Smooth muscle cell (in vitro differentiated cells): ENCODE measurements around the gene ATP8A1. TPM values are rescaled to one million over a fixed set of nuclear protein-coding genes. Genes with fewer than 3 reads are reported as not detected.

ENCODE experiments used
- DNase-seq: peaks from one replicate; lab custom pipeline; 2025; ENCODE audit not compliant: unreplicated experiment; lab: John Stamatoyannopoulos, UW
- H2AFZ ChIP-seq: fragments of 200-600 bp; sonication (generic); 2 replicates; pipeline ENCODE4 v1.6.0; 2016; ENCODE audit warnings: antibody characterized with exemption, low read depth, mild to moderate bottlenecking
- H3F3A ChIP-seq: fragments of 200-600 bp; sonication (generic); 2 replicates; pipeline ENCODE4 v1.6.0; 2017; ENCODE audit warnings: antibody characterized with exemption, low read depth
- H3K27ac ChIP-seq: fragments of 200-600 bp; sonication (generic); 2 replicates; pipeline ENCODE4 v1.5.1; 2016; ENCODE audit warnings: low read depth, mild to moderate bottlenecking
- H3K27me3 ChIP-seq: fragments of 200-600 bp; sonication (generic); 2 replicates; pipeline ENCODE4 v1.6.1; 2016; ENCODE audit warnings: low read depth, mild to moderate bottlenecking
- H3K36me3 ChIP-seq: fragments of 200-600 bp; sonication (generic); 2 replicates; pipeline ENCODE4 v1.5.1; 2016; ENCODE audit warnings: low read depth
- H3K4me1 ChIP-seq: fragments of 200-600 bp; sonication (generic); 2 replicates; pipeline ENCODE4 v1.5.1; 2016; ENCODE audit warnings: low read depth
- H3K4me2 ChIP-seq: fragments of 200-600 bp; sonication (generic); 2 replicates; pipeline ENCODE4 v1.6.0; 2016; ENCODE audit warnings: mild to moderate bottlenecking
- H3K4me3 ChIP-seq: fragments of 200-600 bp; sonication (generic); 2 replicates; pipeline ENCODE4 v1.5.1; 2016; ENCODE audit warnings: mild to moderate bottlenecking
- H3K79me2 ChIP-seq: fragments of 200-600 bp; sonication (generic); 2 replicates; pipeline ENCODE4 v1.6.0; 2016; ENCODE audit warnings: low read depth, mild to moderate bottlenecking
- H3K9ac ChIP-seq: fragments of 200-600 bp; sonication (generic); 2 replicates; pipeline ENCODE4 v1.6.0; 2016; ENCODE audit warnings: low read depth
- H3K9me3 ChIP-seq: fragments of 200-600 bp; sonication (generic); replicated peaks from 2 replicates; pipeline ENCODE4 v1.5.1; 2016; ENCODE audit warnings: low read depth
- H4K20me1 ChIP-seq: fragments of 200-600 bp; sonication (generic); 2 replicates; pipeline ENCODE4 v1.6.0; 2016; ENCODE audit warnings: low read depth
- CTCF ChIP-seq: fragments of 200-600 bp; sonication (generic); IDR thresholded peaks from 2 replicates; pipeline ENCODE4 v1.5.1; 2017; ENCODE audit warnings: borderline replicate concordance, mild to moderate bottlenecking, antibody characterized with exemption; ENCODE audit not compliant: insufficient read depth, poor library complexity, severe bottlenecking
- WGBS: methylation state at CpG from one replicate; pipeline ENCODE4 v1.1.7; 2016; ENCODE audit warnings: low lambda C conversion rate; 5-methylcytosine and 5-hydroxymethylcytosine counted together
- polyA plus RNA-seq: library from polyadenylated mRNA; unstranded; fragments of >200 nt; fragmentation: Nextera tagmentation; extraction: Ambion mirVana; gene quantifications from 2 replicates; pipeline ENCODE4 v1.2.1, GENCODE V29; 2016
- total RNA-seq: library from RNA; depleted of rRNA; stranded (reverse); fragments of >200 nt; gene quantifications from 2 replicates; pipeline ENCODE4 v1.2.3, GENCODE V29; 2014

Gene ATP8A1
- total and polyA plus RNA-seq, 2 experiments from 2014 or later, result 1.8 TPM; not detected in 1

- H3K9ac ChIP-seq, result no peak overlapping the region
- WGBS, result 65% methylated on average over 5 of the region's 5 CpGs
- H3K4me3 ChIP-seq, result no peak overlapping the region
- no peaks in the 10 kb centered on the region for H4K20me1 ChIP-seq
- TF ChIP-seq CTCF, result no peak
- H2AFZ ChIP-seq, result no peak overlapping the region
- no peaks in the 10 kb centered on the region for H3K4me1 ChIP-seq
- H3F3A ChIP-seq, result no peaks in the 10 kb centered on the region
- H3K27me3 ChIP-seq, result no peaks in the 10 kb centered on the region
- no peaks in the 10 kb centered on the region for H3K79me2 ChIP-seq
- H3K27ac ChIP-seq, result no peak overlapping the region
- no peak for DNase-seq
- no peak overlapping the region for H3K4me2 ChIP-seq
- no peaks in the 10 kb centered on the region for H3K36me3 ChIP-seq
- H3K9me3 ChIP-seq, result no peaks in the 10 kb centered on the region
Measured at GRCh38 chr4:42446823-42447222, 210.1 kb downstream of the ATP8A1 start.

GRCh38 chr4:42445038-42445437 lies 211.9 kb downstream of the ATP8A1 start:
- no peaks in the 10 kb centered on the region for H3F3A ChIP-seq
- H3K9ac ChIP-seq, result no peak overlapping the region
- no peak for TF ChIP-seq CTCF
- H2AFZ ChIP-seq, result no peak overlapping the region
- no peaks in the 10 kb centered on the region for H3K9me3 ChIP-seq
- no peaks in the 10 kb centered on the region for H3K4me1 ChIP-seq
- H3K27me3 ChIP-seq, result no peaks in the 10 kb centered on the region
- H3K4me3 ChIP-seq, result no peak overlapping the region
- no peak overlapping the region for H3K4me2 ChIP-seq
- no peaks in the 10 kb centered on the region for H4K20me1 ChIP-seq
- H3K79me2 ChIP-seq, result no peaks in the 10 kb centered on the region
- 94% methylated on average over 5 of the region's 5 CpGs for WGBS
- H3K36me3 ChIP-seq, result no peaks in the 10 kb centered on the region
- no peak for DNase-seq
- no peak overlapping the region for H3K27ac ChIP-seq

- Histone ChIP-seq H3K79me2 (no peaks in the 10 kb centered on the region), H2AFZ (no peak overlapping the region), H3F3A (no peaks in the 10 kb centered on the region), H3K4me3 (no peak overlapping the region), H3K9ac (no peak overlapping the region), H3K36me3 (no peaks in the 10 kb centered on the region), H3K4me2 (no peak overlapping the region), H3K9me3 (no peaks in the 10 kb centered on the region), H3K27me3 (no peaks in the 10 kb centered on the region), H3K27ac (no peak overlapping the region), H4K20me1 (no peaks in the 10 kb centered on the region), H3K4me1 (no peaks in the 10 kb centered on the region)
- no peak for DNase-seq
- WGBS, result 93% methylated on average over 2 of the region's 2 CpGs
- TF ChIP-seq CTCF, result no peak
Measured at GRCh38 chr4:42442601-42443000, 214.3 kb downstream of the ATP8A1 start.

- Histone ChIP-seq H3F3A (no peaks in the 10 kb centered on the region), H3K4me3 (no peak overlapping the region), H3K9ac (no peak overlapping the region), H3K27ac (no peak overlapping the region), H3K79me2 (no peaks in the 10 kb centered on the region), H3K27me3 (no peaks in the 10 kb centered on the region), H3K4me2 (no peak overlapping the region), H3K9me3 (no peaks in the 10 kb centered on the region), H3K4me1 (no peaks in the 10 kb centered on the region), H2AFZ (no peak overlapping the region), H3K36me3 (no peaks in the 10 kb centered on the region), H4K20me1 (no peaks in the 10 kb centered on the region)
- no peak for DNase-seq
- TF ChIP-seq CTCF, result no peak
- WGBS, result 97% methylated on average over 4 of the region's 4 CpGs
Measured at GRCh38 chr4:42440083-42440482, 216.8 kb downstream of the ATP8A1 start.
